HepG2 (cell line): ENCODE results near the gene HPRT1. TPM values are rescaled to one million over a fixed set of nuclear protein-coding genes. Genes with fewer than 3 reads are reported as not detected.

Source experiments
- ATAC-seq: fragments of 200-7000 bp; cut with Tn5 transposase; 3 replicates; pipeline ENCODE4 v1.9.1; 2020; ENCODE audit warnings: mild to moderate bottlenecking, moderate library complexity
- BruUV-seq: library from RNA; stranded (reverse); fragments of 400-500 nt; replicated peaks from 2 replicates; lab custom pipeline; 2021; lab: Mats Ljungman, UMichigan
- CTCF ChIA-PET: fragments of 300-600 bp; formaldehyde crosslinking; extraction: SDS; loops from one replicate; lab custom pipeline; 2021; ENCODE audit warnings: low total read pairs, inconsistent platforms, low intra/inter-chr PET ratio; lab: Yijun Ruan, JAX
- POLR2A ChIA-PET: fragments of 350-600 bp; sonication (Branson Sonifier 250); formaldehyde crosslinking; loops from one replicate; lab custom pipeline; 2020; ENCODE audit warnings: antibody characterized with exemption, inconsistent platforms; lab: Yijun Ruan, JAX
- DNase-seq: peaks from one replicate; pipeline ENCODE4 v3.0.0-alpha.2; 2015; ENCODE audit warnings: low spot score
- FAIRE-seq: peaks from 3 replicates; lab custom pipeline; 2011; peaks lifted over from hg19 to GRCh38; lab: Jason Lieb, UNC
- H2AFZ ChIP-seq: one replicate; pipeline ENCODE4 v1.6.1; 2011; ENCODE audit warnings: low read length, inconsistent platforms
- H3K27ac ChIP-seq: fragments of 300-600 bp; 3 replicates; pipeline ENCODE4 v1.8.0; 2011; ENCODE audit warnings: mixed run types, mild to moderate bottlenecking, mixed read lengths, low read length, inconsistent platforms; ENCODE audit not compliant: insufficient read depth; ENCODE audit errors: extremely low read length
- H3K27me3 ChIP-seq, 2 experiments: fragments of 200-600 bp in 1 of 2; 2 replicates in 1 of 2; 3 replicates in 1 of 2; pipeline versions ENCODE4 v1.6.0 to v1.8.0; 2011; ENCODE audit warnings: low read length in 2 of 2, mild to moderate bottlenecking in 2 of 2, moderate library complexity in 2 of 2, inconsistent platforms in 1 of 2; ENCODE audit not compliant: insufficient read depth in 2 of 2, control insufficient read depth in 1 of 2
- H3K36me3 ChIP-seq, 2 experiments: fragments of 200-600 bp in 1 of 2; replicated peaks in 1 of 2; 2 replicates in 1 of 2; 3 replicates in 1 of 2; pipeline versions ENCODE4 v1.5.1 to v1.8.0; 2011; ENCODE audit warnings: low read length in 2 of 2, inconsistent platforms in 1 of 2; ENCODE audit not compliant: insufficient read depth in 2 of 2, control insufficient read depth in 1 of 2
- H3K4me1 ChIP-seq: 2 replicates; pipeline ENCODE4 v1.5.1; 2012; ENCODE audit warnings: low read length, inconsistent platforms; ENCODE audit not compliant: insufficient read depth
- H3K4me2 ChIP-seq: 2 replicates; pipeline ENCODE4 v1.6.0; 2011; ENCODE audit warnings: low read depth, low read length, inconsistent platforms
- H3K4me3 ChIP-seq, 3 experiments: fragments of 200-600 bp in 1 of 3; sonication (generic), shearing (Covaris generic) in 1 of 3; replicated peaks in 1 of 3; 2 replicates each; pipeline ENCODE4 v1.5.1; 2011 to 2016; ENCODE audit warnings: low read length in 3 of 3, inconsistent platforms in 2 of 3, low read depth in 2 of 3, mild to moderate bottlenecking in 2 of 3, control low read depth in 1 of 3, mixed read lengths in 1 of 3; ENCODE audit not compliant: insufficient read depth in 1 of 3
- H3K79me2 ChIP-seq: one replicate; pipeline ENCODE4 v1.6.1; 2011; ENCODE audit warnings: low read length, inconsistent platforms; ENCODE audit not compliant: insufficient read depth
- H3K9ac ChIP-seq: 2 replicates; pipeline ENCODE4 v1.6.0; 2011; ENCODE audit warnings: mild to moderate bottlenecking, low read depth, low read length, inconsistent platforms; ENCODE audit not compliant: insufficient read depth
- H3K9me3 ChIP-seq: 2 replicates; pipeline ENCODE4 v1.5.1; 2012; ENCODE audit warnings: mild to moderate bottlenecking, low read length
- H4K20me1 ChIP-seq: 2 replicates; pipeline ENCODE4 v1.6.0; 2011; ENCODE audit warnings: inconsistent platforms, mild to moderate bottlenecking, low read length, moderate library complexity; ENCODE audit not compliant: insufficient read depth
- ARHGAP35 ChIP-seq: sonication (generic); formaldehyde crosslinking; IDR thresholded peaks from 2 replicates; pipeline ENCODE4 v1.9.0; 2022; ENCODE audit warnings: mild to moderate bottlenecking, inconsistent platforms, moderate library complexity, missing genetic modification reagents, borderline replicate concordance
- ATM ChIP-seq: fragments of 450-650 bp; IDR thresholded peaks from 2 replicates; pipeline ENCODE4 v1.7.1; 2017; ENCODE audit warnings: mild to moderate bottlenecking, borderline replicate concordance
- ELF1 ChIP-seq: sonication (generic); formaldehyde crosslinking; IDR thresholded peaks from 2 replicates; pipeline ENCODE4 v1.4.0; 2020; ENCODE audit warnings: missing genetic modification reagents
- HOXA7 ChIP-seq: sonication (generic); formaldehyde crosslinking; IDR thresholded peaks from 2 replicates; pipeline ENCODE4 v1.8.1; 2022; ENCODE audit warnings: mild to moderate bottlenecking, missing genetic modification reagents, moderate library complexity
- JUNB ChIP-seq: sonication (generic); formaldehyde crosslinking; IDR thresholded peaks from 2 replicates; pipeline ENCODE4 v1.8.0; 2022; ENCODE audit warnings: missing genetic modification reagents, mild to moderate bottlenecking, borderline replicate concordance
- MEIS2 ChIP-seq: sonication (generic); formaldehyde crosslinking; IDR thresholded peaks from 2 replicates; pipeline ENCODE4 v1.9.0; 2021; ENCODE audit warnings: mild to moderate bottlenecking, missing genetic modification reagents
- RAD21 ChIP-seq: fragments of 450-650 bp; formaldehyde crosslinking; IDR thresholded peaks from 2 replicates; pipeline ENCODE4 v1.5.0; 2020; ENCODE audit warnings: mild to moderate bottlenecking
- ZFP36L1 ChIP-seq: sonication (generic); formaldehyde crosslinking; IDR thresholded peaks from 2 replicates; pipeline ENCODE4 v1.8.0; 2022; ENCODE audit warnings: mild to moderate bottlenecking, missing genetic modification reagents, moderate library complexity
- ZFY ChIP-seq: sonication (generic); formaldehyde crosslinking; IDR thresholded peaks from 2 replicates; pipeline ENCODE4 v1.4.0; 2020; ENCODE audit warnings: missing genetic modification reagents
- WGBS: methylation state at CpG from one replicate; pipeline ENCODE4 v1.1.6; 2017; ENCODE audit warnings: low lambda C conversion rate; 5-methylcytosine and 5-hydroxymethylcytosine counted together
- in situ Hi-C: cut with HindIII; loops from 2 replicates; pipeline ENCODE4 v1.10.0; 2017; ENCODE audit warnings: low pct_unique_long_range_greater_than_20kb; ENCODE audit not compliant: extremely low pct_ligation_motif_present
- intact Hi-C: fragments of 100-400 bp; cut with micrococcal nuclease; formaldehyde crosslinking; loops from one replicate; pipeline ENCODE4 v1.10.0; 2022; ENCODE audit not compliant: unreplicated experiment
- polyA plus RNA-seq, 8 experiments: library from polyadenylated mRNA; depleted of rRNA in 3 of 8; stranded (reverse) in 7 of 8; unstranded in 1 of 8; fragments of >200 nt; fragmentation: Illumina TruSeq in 4 of 8; extraction: Trizol in 4 of 8; gene quantifications; 2 replicates each; pipeline versions ENCODE4 v1.2.1 to v1.2.3, GENCODE V29; 2011 to 2016; ENCODE audit warnings: low read depth in 4 of 8, missing spikeins in 1 of 8, mixed read lengths in 1 of 8; ENCODE audit not compliant: insufficient read depth in 1 of 8
- total RNA-seq, 5 experiments: library from RNA; depleted of rRNA; stranded (reverse); fragments of >200 nt; fragmentation: Illumina TruSeq; extraction: Trizol; gene quantifications; 2 replicates each; pipeline ENCODE4 v1.2.3, GENCODE V29; 2016; ENCODE audit warnings: low read depth in 1 of 5
- TF ChIP-seq, protein P1 (sequence below): IDR thresholded peaks from 2 replicates; pipeline ENCODE4 v1.6.1; 2016; ENCODE audit warnings: low read depth, borderline replicate concordance
- TF ChIP-seq, protein P2 (sequence below): sonication (generic); formaldehyde crosslinking; IDR thresholded peaks from 2 replicates; pipeline ENCODE4 v1.9.0; 2022; ENCODE audit warnings: low read depth, missing genetic modification reagents
- TF ChIP-seq, protein P3 (sequence below): sonication (generic); formaldehyde crosslinking; IDR thresholded peaks from 2 replicates; pipeline ENCODE4 v1.4.0; 2020; ENCODE audit warnings: missing genetic modification reagents
- TF ChIP-seq, protein P4 (sequence below): IDR thresholded peaks from 2 replicates; pipeline ENCODE4 v1.6.1; 2016
- TF ChIP-seq, protein P5 (sequence below): sonication (generic); formaldehyde crosslinking; IDR thresholded peaks from 2 replicates; pipeline ENCODE4 v1.4.0; 2020; ENCODE audit warnings: mild to moderate bottlenecking, low read depth, missing genetic modification reagents
- TF ChIP-seq, protein P6 (sequence below): sonication (generic); formaldehyde crosslinking; IDR thresholded peaks from 2 replicates; pipeline ENCODE4 v1.4.0; 2020; ENCODE audit warnings: missing genetic modification reagents

Gene HPRT1
- total and polyA plus RNA-seq, 2 of the 13 experiments (the other 11 are each of a cell fraction or from before 2014, with no cell fraction given), result 4.6 to 25.2 TPM

DNA sequence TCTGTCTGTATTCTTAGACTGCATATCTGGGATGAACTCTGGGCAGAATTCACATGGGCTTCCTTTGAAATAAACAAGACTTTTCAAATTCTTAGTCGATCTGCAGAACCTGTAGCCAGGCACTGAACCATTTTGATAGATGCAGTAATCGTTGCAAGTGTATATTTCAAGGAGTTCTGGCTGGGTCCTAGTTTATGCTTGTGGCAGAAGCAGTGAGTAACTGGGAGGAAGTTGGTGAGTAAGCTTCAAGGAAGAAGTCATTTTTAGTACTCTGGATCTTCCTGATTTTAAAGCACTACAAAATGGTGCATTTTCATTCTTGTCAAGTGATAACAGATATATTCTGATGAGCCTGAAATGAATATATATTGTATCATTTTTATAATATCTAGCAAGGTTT is 9.5 kb downstream of the HPRT1 start:
- no peaks in the 10 kb centered on the region for H3K4me1 ChIP-seq
- POLR2A ChIA-PET, result no interaction called here
- H3K79me2 ChIP-seq, result peaks cover 16% of the 10 kb centered on the region
- H3K27ac ChIP-seq, result no peak overlapping the region
- H2AFZ ChIP-seq, result no peak overlapping the region
- ATAC-seq (no peak), FAIRE-seq (no peak), DNase-seq (no peak)
- in situ Hi-C loops (no loop called here), intact Hi-C loops (no loop called here)
- no peak overlapping the region for H3K4me3 ChIP-seq
- peaks cover 0 to 2% of the 10 kb centered on the region in 2 experiments; a peak in 1 of 5 replicates for H3K36me3 ChIP-seq
- WGBS, result no CpG with 5 or more reads among the region's 2 CpGs
- H4K20me1 ChIP-seq, result no peaks in the 10 kb centered on the region
- CTCF ChIA-PET, result no interaction called here
- no TSS peak for BruUV-seq
- H3K4me2 ChIP-seq, result no peak overlapping the region
- no peaks in the 10 kb centered on the region for H3K27me3 ChIP-seq
- no peak overlapping the region for H3K9ac ChIP-seq
- H3K9me3 ChIP-seq, result no peaks in the 10 kb centered on the region
- TF ChIP-seq ELF1 (CRISPR knock-in tag), result no peak
- no peak for TF ChIP-seq HOXA7 (CRISPR knock-in tag)
- TF ChIP-seq, protein P1, sequence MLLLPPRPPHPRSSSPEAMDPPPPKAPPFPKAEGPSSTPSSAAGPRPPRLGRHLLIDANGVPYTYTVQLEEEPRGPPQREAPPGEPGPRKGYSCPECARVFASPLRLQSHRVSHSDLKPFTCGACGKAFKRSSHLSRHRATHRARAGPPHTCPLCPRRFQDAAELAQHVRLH (CRISPR knock-in tag), result no peak
- TF ChIP-seq ZFY (CRISPR knock-in tag), result no peak
- no peak for TF ChIP-seq ZFP36L1 (CRISPR knock-in tag)
- TF ChIP-seq, protein P2, sequence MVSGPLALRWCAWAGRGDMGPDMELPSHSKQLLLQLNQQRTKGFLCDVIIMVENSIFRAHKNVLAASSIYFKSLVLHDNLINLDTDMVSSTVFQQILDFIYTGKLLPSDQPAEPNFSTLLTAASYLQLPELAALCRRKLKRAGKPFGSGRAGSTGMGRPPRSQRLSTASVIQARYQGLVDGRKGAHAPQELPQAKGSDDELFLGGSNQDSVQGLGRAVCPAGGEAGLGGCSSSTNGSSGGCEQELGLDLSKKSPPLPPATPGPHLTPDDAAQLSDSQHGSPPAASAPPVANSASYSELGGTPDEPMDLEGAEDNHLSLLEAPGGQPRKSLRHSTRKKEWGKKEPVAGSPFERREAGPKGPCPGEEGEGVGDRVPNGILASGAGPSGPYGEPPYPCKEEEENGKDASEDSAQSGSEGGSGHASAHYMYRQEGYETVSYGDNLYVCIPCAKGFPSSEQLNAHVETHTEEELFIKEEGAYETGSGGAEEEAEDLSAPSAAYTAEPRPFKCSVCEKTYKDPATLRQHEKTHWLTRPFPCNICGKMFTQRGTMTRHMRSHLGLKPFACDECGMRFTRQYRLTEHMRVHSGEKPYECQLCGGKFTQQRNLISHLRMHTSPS (CRISPR knock-in tag), result no peak
- TF ChIP-seq, protein P3, sequence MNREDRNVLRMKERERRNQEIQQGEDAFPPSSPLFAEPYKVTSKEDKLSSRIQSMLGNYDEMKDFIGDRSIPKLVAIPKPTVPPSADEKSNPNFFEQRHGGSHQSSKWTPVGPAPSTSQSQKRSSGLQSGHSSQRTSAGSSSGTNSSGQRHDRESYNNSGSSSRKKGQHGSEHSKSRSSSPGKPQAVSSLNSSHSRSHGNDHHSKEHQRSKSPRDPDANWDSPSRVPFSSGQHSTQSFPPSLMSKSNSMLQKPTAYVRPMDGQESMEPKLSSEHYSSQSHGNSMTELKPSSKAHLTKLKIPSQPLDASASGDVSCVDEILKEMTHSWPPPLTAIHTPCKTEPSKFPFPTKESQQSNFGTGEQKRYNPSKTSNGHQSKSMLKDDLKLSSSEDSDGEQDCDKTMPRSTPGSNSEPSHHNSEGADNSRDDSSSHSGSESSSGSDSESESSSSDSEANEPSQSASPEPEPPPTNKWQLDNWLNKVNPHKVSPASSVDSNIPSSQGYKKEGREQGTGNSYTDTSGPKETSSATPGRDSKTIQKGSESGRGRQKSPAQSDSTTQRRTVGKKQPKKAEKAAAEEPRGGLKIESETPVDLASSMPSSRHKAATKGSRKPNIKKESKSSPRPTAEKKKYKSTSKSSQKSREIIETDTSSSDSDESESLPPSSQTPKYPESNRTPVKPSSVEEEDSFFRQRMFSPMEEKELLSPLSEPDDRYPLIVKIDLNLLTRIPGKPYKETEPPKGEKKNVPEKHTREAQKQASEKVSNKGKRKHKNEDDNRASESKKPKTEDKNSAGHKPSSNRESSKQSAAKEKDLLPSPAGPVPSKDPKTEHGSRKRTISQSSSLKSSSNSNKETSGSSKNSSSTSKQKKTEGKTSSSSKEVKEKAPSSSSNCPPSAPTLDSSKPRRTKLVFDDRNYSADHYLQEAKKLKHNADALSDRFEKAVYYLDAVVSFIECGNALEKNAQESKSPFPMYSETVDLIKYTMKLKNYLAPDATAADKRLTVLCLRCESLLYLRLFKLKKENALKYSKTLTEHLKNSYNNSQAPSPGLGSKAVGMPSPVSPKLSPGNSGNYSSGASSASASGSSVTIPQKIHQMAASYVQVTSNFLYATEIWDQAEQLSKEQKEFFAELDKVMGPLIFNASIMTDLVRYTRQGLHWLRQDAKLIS (CRISPR knock-in tag), result no peak
- TF ChIP-seq ARHGAP35 (CRISPR knock-in tag), result no peak
- TF ChIP-seq, protein P4, sequence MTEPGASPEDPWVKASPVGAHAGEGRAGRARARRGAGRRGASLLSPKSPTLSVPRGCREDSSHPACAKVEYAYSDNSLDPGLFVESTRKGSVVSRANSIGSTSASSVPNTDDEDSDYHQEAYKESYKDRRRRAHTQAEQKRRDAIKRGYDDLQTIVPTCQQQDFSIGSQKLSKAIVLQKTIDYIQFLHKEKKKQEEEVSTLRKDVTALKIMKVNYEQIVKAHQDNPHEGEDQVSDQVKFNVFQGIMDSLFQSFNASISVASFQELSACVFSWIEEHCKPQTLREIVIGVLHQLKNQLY (CRISPR knock-in tag), result no peak
- TF ChIP-seq, protein P5, sequence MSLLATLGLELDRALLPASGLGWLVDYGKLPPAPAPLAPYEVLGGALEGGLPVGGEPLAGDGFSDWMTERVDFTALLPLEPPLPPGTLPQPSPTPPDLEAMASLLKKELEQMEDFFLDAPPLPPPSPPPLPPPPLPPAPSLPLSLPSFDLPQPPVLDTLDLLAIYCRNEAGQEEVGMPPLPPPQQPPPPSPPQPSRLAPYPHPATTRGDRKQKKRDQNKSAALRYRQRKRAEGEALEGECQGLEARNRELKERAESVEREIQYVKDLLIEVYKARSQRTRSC (CRISPR knock-in tag), result no peak
- TF ChIP-seq ATM, result no peak
- TF ChIP-seq, protein P6, sequence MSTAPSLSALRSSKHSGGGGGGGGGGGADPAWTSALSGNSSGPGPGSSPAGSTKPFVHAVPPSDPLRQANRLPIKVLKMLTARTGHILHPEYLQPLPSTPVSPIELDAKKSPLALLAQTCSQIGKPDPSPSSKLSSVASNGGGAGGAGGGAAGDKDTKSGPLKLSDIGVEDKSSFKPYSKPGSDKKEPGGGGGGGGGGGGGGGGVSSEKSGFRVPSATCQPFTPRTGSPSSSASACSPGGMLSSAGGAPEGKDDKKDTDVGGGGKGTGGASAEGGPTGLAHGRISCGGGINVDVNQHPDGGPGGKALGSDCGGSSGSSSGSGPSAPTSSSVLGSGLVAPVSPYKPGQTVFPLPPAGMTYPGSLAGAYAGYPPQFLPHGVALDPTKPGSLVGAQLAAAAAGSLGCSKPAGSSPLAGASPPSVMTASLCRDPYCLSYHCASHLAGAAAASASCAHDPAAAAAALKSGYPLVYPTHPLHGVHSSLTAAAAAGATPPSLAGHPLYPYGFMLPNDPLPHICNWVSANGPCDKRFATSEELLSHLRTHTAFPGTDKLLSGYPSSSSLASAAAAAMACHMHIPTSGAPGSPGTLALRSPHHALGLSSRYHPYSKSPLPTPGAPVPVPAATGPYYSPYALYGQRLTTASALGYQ, result no peak
- TF ChIP-seq JUNB (CRISPR knock-in tag), result no peak
- no peak for TF ChIP-seq RAD21 (CRISPR knock-in tag)
- no peak for TF ChIP-seq MEIS2 (CRISPR knock-in tag)
